Lower leg skin (tissue), 4 donors: ENCODE results near the gene AGPAT4. TPM values are rescaled to one million over a fixed set of nuclear protein-coding genes. Genes with fewer than 3 reads are reported as not detected.

ENCODE experiments used
- DNase-seq, 2 donors: peaks; one replicate each; pipeline ENCODE4 v3.0.0-alpha.2; 2019; ENCODE audit warnings: low spot score in 2 of 2
- H3K4me3 ChIP-seq: fragments of 200-600 bp; sonication (generic); 2 replicates; pipeline ENCODE4 v1.5.1; 2017; ENCODE audit warnings: mild to moderate bottlenecking, low read depth; ENCODE audit not compliant: poor library complexity, severe bottlenecking
- POLR2A ChIP-seq, 2 donors: fragments of 450-650 bp; IDR thresholded peaks; one replicate each; pipeline ENCODE4 v1.6.1; 2016 to 2017; ENCODE audit warnings: antibody characterized with exemption in 2 of 2, mild to moderate bottlenecking in 1 of 2, moderate library complexity in 1 of 2
- whole genome bisulfite sequencing, 2 donors: methylation state at CpG; one replicate each; pipeline ENCODE4 v1.1.5; 2018; 5-methylcytosine and 5-hydroxymethylcytosine counted together
- intact Hi-C: fragments of 100-400 bp; cut with DNase I; formaldehyde crosslinking; loops from one replicate; pipeline ENCODE4 v1.15.0; 2023; ENCODE audit warnings: low total_unique reads
- total RNA-seq, 4 donors: library from RNA; depleted of rRNA; stranded (reverse); fragments of >200 nt; gene quantifications; one replicate each; pipeline ENCODE4 v1.1.0, GENCODE V29; 2016
- TF ChIP-seq, protein P1 (sequence below), 3 donors: fragments of 450-650 bp; IDR thresholded peaks; one replicate each; pipeline ENCODE4 v1.5.1; 2016; ENCODE audit warnings: antibody characterized with exemption in 3 of 3, mild to moderate bottlenecking in 3 of 3, moderate library complexity in 2 of 3

The AGPAT4 gene
- total RNA-seq, 4 donors from 2014 or later, result 0.44 to 2.0 (median 1.2) TPM

DNA sequence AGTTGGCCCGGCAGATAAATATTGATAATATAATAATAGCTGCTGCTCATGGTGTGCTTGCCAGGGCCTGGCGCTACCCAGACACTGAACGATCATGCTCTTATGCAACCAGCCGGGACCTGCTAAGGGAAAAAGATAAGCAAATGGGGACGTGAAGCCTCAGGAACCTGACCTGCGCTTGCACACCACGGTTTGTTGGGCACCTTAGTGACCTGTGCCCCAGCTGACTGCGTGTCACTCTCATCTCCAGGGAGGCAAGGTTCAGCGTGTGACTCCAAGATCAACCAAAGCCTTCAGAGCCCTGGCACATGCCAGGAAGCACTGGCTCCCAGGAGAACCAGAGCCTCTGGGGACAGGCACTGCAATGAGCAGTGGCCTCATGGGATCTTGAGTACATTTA lies 111.1 kb downstream of the AGPAT4 start:
- TF ChIP-seq, protein P1, sequence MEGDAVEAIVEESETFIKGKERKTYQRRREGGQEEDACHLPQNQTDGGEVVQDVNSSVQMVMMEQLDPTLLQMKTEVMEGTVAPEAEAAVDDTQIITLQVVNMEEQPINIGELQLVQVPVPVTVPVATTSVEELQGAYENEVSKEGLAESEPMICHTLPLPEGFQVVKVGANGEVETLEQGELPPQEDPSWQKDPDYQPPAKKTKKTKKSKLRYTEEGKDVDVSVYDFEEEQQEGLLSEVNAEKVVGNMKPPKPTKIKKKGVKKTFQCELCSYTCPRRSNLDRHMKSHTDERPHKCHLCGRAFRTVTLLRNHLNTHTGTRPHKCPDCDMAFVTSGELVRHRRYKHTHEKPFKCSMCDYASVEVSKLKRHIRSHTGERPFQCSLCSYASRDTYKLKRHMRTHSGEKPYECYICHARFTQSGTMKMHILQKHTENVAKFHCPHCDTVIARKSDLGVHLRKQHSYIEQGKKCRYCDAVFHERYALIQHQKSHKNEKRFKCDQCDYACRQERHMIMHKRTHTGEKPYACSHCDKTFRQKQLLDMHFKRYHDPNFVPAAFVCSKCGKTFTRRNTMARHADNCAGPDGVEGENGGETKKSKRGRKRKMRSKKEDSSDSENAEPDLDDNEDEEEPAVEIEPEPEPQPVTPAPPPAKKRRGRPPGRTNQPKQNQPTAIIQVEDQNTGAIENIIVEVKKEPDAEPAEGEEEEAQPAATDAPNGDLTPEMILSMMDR (IDR thresholded peaks at IDR 0.05), result no peak
- no peak for TF ChIP-seq POLR2A (IDR thresholded peaks at IDR 0.05)
- 47 to 70% methylated on average over 9 of the region's 9 CpGs for WGBS, 2 donors
- no peak overlapping the region for H3K4me3 ChIP-seq
- DNase-seq, result peak in 1 of 2 donors; percentile 70
- intact Hi-C loops, result no loop called here

DNA sequence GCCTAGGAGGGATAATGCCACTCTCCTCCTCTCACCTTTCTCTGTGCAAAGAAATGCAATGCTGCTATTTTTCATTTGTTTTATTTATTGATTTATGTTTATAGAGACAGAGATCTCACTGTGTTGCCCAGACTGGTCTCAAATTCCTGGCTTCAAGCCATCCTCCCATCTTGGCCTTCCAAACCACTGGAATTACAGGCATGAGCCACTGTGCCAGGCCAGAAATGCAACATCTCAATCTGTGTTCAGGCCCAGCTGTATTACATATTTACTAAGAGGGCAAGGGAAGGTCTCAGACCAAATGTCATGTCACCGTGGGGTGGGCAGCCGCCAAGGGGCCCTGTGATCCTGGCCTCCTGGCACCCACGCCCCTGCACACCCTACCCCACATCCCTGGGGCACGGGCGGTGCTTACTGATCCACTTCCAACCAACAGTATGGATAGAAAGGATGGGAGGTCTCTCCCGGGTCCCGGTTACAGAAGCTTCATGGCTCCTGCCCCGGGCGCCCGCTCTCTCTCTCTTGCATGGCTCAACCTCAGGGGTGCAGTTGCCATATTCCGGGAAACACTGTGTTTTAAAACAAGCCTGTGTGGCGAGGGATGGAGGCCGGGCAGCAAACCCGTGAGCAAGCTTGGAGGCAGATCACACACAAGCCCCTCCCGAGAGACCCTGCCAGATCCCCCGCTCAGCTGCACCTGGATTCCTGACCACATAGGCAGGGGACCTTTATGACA lies 111.8 kb downstream of the AGPAT4 start:
- no peak for DNase-seq
- WGBS, 2 donors, result 76 to 79% methylated on average over 14 of the region's 16 CpGs

DNA sequence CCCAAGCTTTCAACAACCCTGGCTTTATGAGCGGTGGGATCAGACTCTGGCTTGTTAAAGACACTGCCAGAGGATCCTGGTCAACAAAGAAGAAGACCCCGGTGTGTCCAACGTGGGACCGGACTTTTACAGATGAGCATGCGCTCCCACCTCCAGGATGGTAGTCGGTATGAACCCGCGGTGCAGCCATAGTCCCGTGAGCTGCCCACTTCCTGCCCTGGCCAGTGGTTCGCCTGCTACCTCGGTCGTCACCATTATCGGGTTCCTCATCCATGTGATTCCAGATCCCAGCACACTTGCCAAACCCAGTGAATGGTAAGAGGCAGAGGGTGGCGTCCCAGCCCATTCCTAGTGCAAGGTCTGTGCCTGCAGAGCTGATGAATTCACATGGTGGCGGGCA lies 112.7 kb downstream of the AGPAT4 start:
- intact Hi-C loops, result no loop called here
- no peak overlapping the region for H3K4me3 ChIP-seq
- no peak for DNase-seq
- 94 to 96% methylated on average over 15 of the region's 15 CpGs for WGBS, 2 donors
- TF ChIP-seq, protein P1 (IDR thresholded peaks at IDR 0.05), result no peak
- no peak for TF ChIP-seq POLR2A (IDR thresholded peaks at IDR 0.05)

More for the DNA sequence above, 111.8 kb downstream of the AGPAT4 start:
- no peak overlapping the region for H3K4me3 ChIP-seq
- TF ChIP-seq, protein P1 (IDR thresholded peaks at IDR 0.05), result no peak
- no peak for TF ChIP-seq POLR2A (IDR thresholded peaks at IDR 0.05)
- intact Hi-C loops, result no loop called here

DNA sequence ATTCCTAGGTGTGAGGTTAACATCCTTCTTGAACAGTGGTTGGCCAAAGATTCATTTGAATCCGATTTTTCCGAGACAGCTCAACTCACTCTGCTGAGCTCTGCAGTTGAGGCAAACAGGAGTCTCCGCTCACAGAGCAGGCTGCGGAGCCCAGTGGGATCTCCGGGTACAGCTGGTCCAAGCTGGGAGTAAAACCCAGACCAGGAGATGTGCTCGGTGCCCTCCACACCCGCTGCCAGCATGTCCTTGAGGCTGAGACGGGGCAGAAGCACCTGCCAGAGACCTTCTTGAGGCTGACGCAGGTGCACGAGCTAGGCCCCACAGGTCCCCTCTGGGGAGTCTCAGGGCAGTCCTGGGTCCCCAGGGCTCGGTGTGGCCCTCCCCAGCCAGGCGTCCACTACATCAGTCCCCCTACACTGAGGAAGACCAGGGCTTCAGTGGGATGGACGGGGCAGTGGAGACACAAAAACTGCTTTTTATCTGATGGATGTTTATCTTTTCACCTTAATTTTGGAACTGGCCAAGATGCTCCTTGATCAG lies 119.0 kb downstream of the AGPAT4 start:
- intact Hi-C loops, result no loop called here
- WGBS, 2 donors, result 95 to 96% methylated on average over 13 of the region's 13 CpGs

DNA sequence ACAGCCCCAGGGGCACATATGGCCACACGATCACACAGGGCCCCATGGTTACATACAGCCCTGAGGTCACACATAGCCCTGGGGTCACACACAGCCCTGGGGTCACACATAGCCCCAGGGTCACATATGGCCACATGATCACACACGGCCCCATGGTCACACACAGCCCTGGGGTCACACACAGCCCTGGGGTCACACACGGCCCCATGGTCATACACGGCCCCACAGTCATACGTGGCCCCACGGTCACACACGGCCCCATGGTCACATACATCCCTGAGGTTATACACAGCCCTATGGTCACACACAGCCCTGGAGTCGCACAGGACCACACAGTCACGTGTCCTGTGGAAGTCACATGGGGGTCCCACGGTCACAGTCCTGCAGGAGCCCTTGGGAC lies 120.1 kb downstream of the AGPAT4 start:
- TF ChIP-seq POLR2A (IDR thresholded peaks at IDR 0.05), result no peak
- TF ChIP-seq, protein P1 (IDR thresholded peaks at IDR 0.05), result no peak
- WGBS, 2 donors, result 96 to 98% methylated on average over 9 to 10 of the region's 10 CpGs
- H3K4me3 ChIP-seq, result no peak overlapping the region
- DNase-seq, result no peak
- intact Hi-C loops, result no loop called here

More for the DNA sequence above, 119.0 kb downstream of the AGPAT4 start:
- no peak for TF ChIP-seq POLR2A (IDR thresholded peaks at IDR 0.05)
- TF ChIP-seq, protein P1 (IDR thresholded peaks at IDR 0.05), result no peak
- no peak overlapping the region for H3K4me3 ChIP-seq
- DNase-seq, result no peak
